Hepatocyte (in vitro differentiated cells): ENCODE measurements around the gene CETP. TPM values are rescaled to one million over a fixed set of nuclear protein-coding genes. Genes with fewer than 3 reads are reported as not detected.
"Not testable (repeated sequence)": the region's sequence is repeated elsewhere in the genome, so short reads cannot be mapped to it uniquely, and the experiment has no call there.

ENCODE experiments used
- DNase-seq: peaks from one replicate; pipeline ENCODE4 v3.0.0-alpha.2; 2016; ENCODE audit warnings: low spot score
- H2AFZ ChIP-seq: fragments of 200-600 bp; sonication (generic); 2 replicates; pipeline ENCODE4 v1.6.0; 2016; ENCODE audit warnings: antibody characterized with exemption, mild to moderate bottlenecking
- H3K27ac ChIP-seq: fragments of 200-600 bp; sonication (generic); 2 replicates; pipeline ENCODE4 v1.5.1; 2016; ENCODE audit warnings: mild to moderate bottlenecking
- H3K27me3 ChIP-seq: fragments of 200-600 bp; sonication (generic); 2 replicates; pipeline ENCODE4 v1.6.1; 2016
- H3K36me3 ChIP-seq: fragments of 200-600 bp; sonication (generic); replicated peaks from 2 replicates; pipeline ENCODE4 v1.5.1; 2016; ENCODE audit warnings: low read depth; ENCODE audit not compliant: insufficient read depth
- H3K4me1 ChIP-seq: fragments of 200-600 bp; sonication (generic); 2 replicates; pipeline ENCODE4 v1.5.1; 2016; ENCODE audit warnings: mild to moderate bottlenecking, moderate library complexity; ENCODE audit not compliant: insufficient read depth
- H3K4me2 ChIP-seq: fragments of 200-600 bp; sonication (generic); 2 replicates; pipeline ENCODE4 v1.6.0; 2016
- H3K4me3 ChIP-seq: fragments of 200-600 bp; sonication (generic); 2 replicates; pipeline ENCODE4 v1.5.1; 2016; ENCODE audit warnings: mild to moderate bottlenecking
- H3K79me2 ChIP-seq: fragments of 200-600 bp; sonication (generic); 2 replicates; pipeline ENCODE4 v1.6.0; 2017; ENCODE audit warnings: mild to moderate bottlenecking
- H3K9me2 ChIP-seq: fragments of 200-600 bp; sonication (generic); replicated peaks from 2 replicates; pipeline ENCODE4 v1.6.0; 2017; ENCODE audit warnings: mild to moderate bottlenecking; ENCODE audit not compliant: insufficient read depth
- H3K9me3 ChIP-seq: fragments of 200-600 bp; sonication (generic); 2 replicates; pipeline ENCODE4 v1.5.1; 2016; ENCODE audit warnings: low read depth, mild to moderate bottlenecking
- H4K20me1 ChIP-seq: fragments of 200-600 bp; sonication (generic); 2 replicates; pipeline ENCODE4 v1.6.0; 2016; ENCODE audit warnings: mild to moderate bottlenecking; ENCODE audit not compliant: insufficient read depth, poor library complexity, severe bottlenecking
- CTCF ChIP-seq: fragments of 200-600 bp; sonication (generic); IDR thresholded peaks from 2 replicates; pipeline ENCODE4 v1.5.1; 2016; ENCODE audit warnings: antibody characterized with exemption, mild to moderate bottlenecking; ENCODE audit not compliant: poor library complexity
- EZH2 ChIP-seq: fragments of 200-600 bp; sonication (generic); IDR thresholded peaks from 2 replicates; pipeline ENCODE4 v1.6.1; 2016; ENCODE audit warnings: antibody characterized with exemption, mild to moderate bottlenecking, borderline replicate concordance
- EZH2phosphoT487 ChIP-seq: fragments of 200-600 bp; sonication (generic); IDR thresholded peaks from one replicate; pipeline ENCODE4 v1.6.1; 2018; ENCODE audit warnings: antibody characterized with exemption, mild to moderate bottlenecking, low read depth, moderate library complexity; ENCODE audit not compliant: unreplicated experiment, severe bottlenecking
- WGBS: methylation state at CpG from one replicate; pipeline ENCODE4 v1.1.6; 2016; ENCODE audit warnings: low lambda C conversion rate; ENCODE audit errors: missing lambda C conversion rate; 5-methylcytosine and 5-hydroxymethylcytosine counted together
- polyA plus RNA-seq: library from polyadenylated mRNA; unstranded; fragments of >200 nt; fragmentation: Nextera tagmentation; extraction: Ambion mirVana; gene quantifications from 2 replicates; pipeline ENCODE4 v1.2.1, GENCODE V29; 2016
- total RNA-seq: library from RNA; depleted of rRNA; stranded (reverse); fragments of >200 nt; gene quantifications from 2 replicates; pipeline ENCODE4 v1.2.3, GENCODE V29; 2014

Gene CETP
- total and polyA plus RNA-seq, 2 experiments from 2014 or later = not detected

- Histone ChIP-seq H3K9me2 (no peaks in the 10 kb centered on the region), H3K79me2 (peaks cover 61% of the 10 kb centered on the region), H3K4me1 (peaks cover 21% of the 10 kb centered on the region), H4K20me1 (peaks cover 57% of the 10 kb centered on the region), H3K4me2 (peak overlapping the region; percentile 85), H3K27me3 (no peaks in the 10 kb centered on the region), H3K27ac (no peak overlapping the region), H3K36me3 (no peaks in the 10 kb centered on the region), H3K9me3 (no peaks in the 10 kb centered on the region), H2AFZ (no peak overlapping the region), H3K4me3 (peak overlapping the region; percentile 62)
- WGBS = 67% methylated on average over 8 of the region's 8 CpGs
- no peak for DNase-seq
- no peak for TF ChIP-seq EZH2
- TF ChIP-seq CTCF = no peak
- TF ChIP-seq EZH2phosphoT487 = no peak
These were observed 27.7 kb upstream of the CETP start for GRCh38 chr16:56933828-56934598.

GRCh38 chr16:56934599-56935145 lies 27.1 kb upstream of the CETP start:
- not testable (repeated sequence) for H3K27me3 ChIP-seq, H3K9me3 ChIP-seq, H3K36me3 ChIP-seq, H2AFZ ChIP-seq, H3K9me2 ChIP-seq, DNase-seq, H3K27ac ChIP-seq
- Histone ChIP-seq H4K20me1 (peaks cover 63% of the 10 kb centered on the region), H3K4me2 (peak overlapping the region; percentile 85), H3K79me2 (peaks cover 63% of the 10 kb centered on the region), H3K4me1 (peaks cover 21% of the 10 kb centered on the region), H3K4me3 (peak overlapping the region; percentile 62)
- WGBS = 83% methylated on average over 7 of the region's 8 CpGs

GRCh38 chr16:56935201-56935600 lies 26.5 kb upstream of the CETP start:
- Histone ChIP-seq H3K27me3 (no peaks in the 10 kb centered on the region), H3K9me3 (no peaks in the 10 kb centered on the region), H3K79me2 (peaks cover 67% of the 10 kb centered on the region), H2AFZ (no peak overlapping the region), H3K4me2 (peak overlapping the region; percentile 85), H3K4me3 (no peak overlapping the region), H3K36me3 (no peaks in the 10 kb centered on the region), H3K4me1 (peaks cover 21% of the 10 kb centered on the region), H4K20me1 (peaks cover 69% of the 10 kb centered on the region), H3K27ac (no peak overlapping the region), H3K9me2 (no peaks in the 10 kb centered on the region)
- TF ChIP-seq EZH2 = no peak
- no peak for TF ChIP-seq CTCF
- TF ChIP-seq EZH2phosphoT487 = no peak
- DNase-seq = no peak
- 73% methylated on average over 5 of the region's 5 CpGs for WGBS

GRCh38 chr16:56936491-56936890 lies 25.3 kb upstream of the CETP start:
- Histone ChIP-seq H3K9me2 (no peaks in the 10 kb centered on the region), H3K4me1 (peaks cover 13% of the 10 kb centered on the region), H3K27ac (no peak overlapping the region), H3K27me3 (no peaks in the 10 kb centered on the region), H3K4me3 (no peak overlapping the region), H3K79me2 (peaks cover 72% of the 10 kb centered on the region), H3K4me2 (no peak overlapping the region), H2AFZ (no peak overlapping the region), H3K9me3 (no peaks in the 10 kb centered on the region), H4K20me1 (peaks cover 80% of the 10 kb centered on the region), H3K36me3 (no peaks in the 10 kb centered on the region)
- WGBS = 88% methylated on average over 5 of the region's 5 CpGs
- DNase-seq = no peak
- no peak for TF ChIP-seq EZH2phosphoT487
- TF ChIP-seq EZH2 = no peak
- no peak for TF ChIP-seq CTCF
